H1 (cell line): Measurements from ENCODE around the gene ATP10D. TPM values are rescaled to one million over a fixed set of nuclear protein-coding genes. Genes with fewer than 3 reads are reported as not detected.

Experiments
- CTCF ChIA-PET: fragments of 300-600 bp; sonication (Branson Sonifier 250); formaldehyde crosslinking; loops from one replicate; lab custom pipeline; 2021; ENCODE audit not compliant: partially characterized antibody; lab: Charles Lee
- POLR2A ChIA-PET: fragments of 300-600 bp; sonication (Branson Sonifier 250); formaldehyde crosslinking; loops from one replicate; lab custom pipeline; 2021; ENCODE audit warnings: inconsistent platforms; ENCODE audit not compliant: partially characterized antibody; lab: Charles Lee
- DNase-seq, 2 experiments: peaks; one replicate each; pipeline versions ENCODE4 v3.0.0 to v3.0.0-alpha.2; 2010 to 2022; ENCODE audit warnings: low spot score in 2 of 2, low read depth in 1 of 2, mixed read lengths in 1 of 2
- FAIRE-seq: peaks from 2 replicates; lab custom pipeline; 2011; peaks lifted over from hg19 to GRCh38; lab: Jason Lieb, UNC
- H2AFZ ChIP-seq: 2 replicates; pipeline ENCODE4 v1.8.1; 2012; ENCODE audit warnings: low read length, inconsistent platforms
- H2AK5ac ChIP-seq: 2 replicates; pipeline ENCODE4 v1.6.1; 2013; ENCODE audit warnings: low read depth, low read length
- H2BK120ac ChIP-seq: replicated peaks from 2 replicates; pipeline ENCODE3; 2013; ENCODE audit warnings: low read depth, low read length, inconsistent platforms
- H2BK12ac ChIP-seq: 2 replicates; pipeline ENCODE4 v1.6.1; 2013; ENCODE audit warnings: low read depth, low read length
- H2BK15ac ChIP-seq: 2 replicates; pipeline ENCODE4 v1.6.1; 2013; ENCODE audit warnings: low read length
- H2BK20ac ChIP-seq: 2 replicates; pipeline ENCODE4 v1.6.1; 2013; ENCODE audit warnings: low read length
- H2BK5ac ChIP-seq: 2 replicates; pipeline ENCODE4 v1.6.1; 2013; ENCODE audit warnings: low read depth, low read length
- H3K14ac ChIP-seq: 2 replicates; pipeline ENCODE4 v1.6.1; 2013; ENCODE audit warnings: inconsistent platforms; ENCODE audit not compliant: insufficient read length
- H3K18ac ChIP-seq: 2 replicates; pipeline ENCODE4 v1.6.1; 2013; ENCODE audit warnings: low read length; ENCODE audit errors: extremely low read depth
- H3K23ac ChIP-seq: 2 replicates; pipeline ENCODE4 v1.6.1; 2013; ENCODE audit warnings: inconsistent platforms; ENCODE audit not compliant: insufficient read length
- H3K23me2 ChIP-seq: 2 replicates; pipeline ENCODE4 v1.6.1; 2013; ENCODE audit warnings: low read depth, low read length
- H3K27ac ChIP-seq: 2 replicates; pipeline ENCODE4 v1.6.1; 2011; ENCODE audit warnings: low read depth, low read length, inconsistent platforms
- H3K27me3 ChIP-seq, 4 experiments: replicated peaks in 1 of 4; 1 replicate in 1 of 4; 2 replicates in 3 of 4; pipeline versions ENCODE4 v1.6.1 to v1.8.1; 2011 to 2013; ENCODE audit warnings: low read length in 3 of 4, mild to moderate bottlenecking in 3 of 4, inconsistent platforms in 2 of 4, mixed read lengths in 2 of 4, moderate library complexity in 1 of 4; ENCODE audit not compliant: control insufficient read depth in 3 of 4, insufficient read depth in 3 of 4; ENCODE audit errors: extremely low read depth in 1 of 4
- H3K36me3 ChIP-seq, 4 experiments: 2 replicates each; pipeline versions ENCODE4 v1.6.1 to v1.8.1; 2011 to 2013; ENCODE audit warnings: mild to moderate bottlenecking in 4 of 4, low read length in 3 of 4, moderate library complexity in 2 of 4, control low read depth in 1 of 4, inconsistent platforms in 1 of 4; ENCODE audit not compliant: insufficient read depth in 4 of 4, control insufficient read depth in 2 of 4
- H3K4ac ChIP-seq: replicated peaks from 2 replicates; pipeline ENCODE3; 2013; ENCODE audit warnings: low read length, low read depth, mixed read lengths, inconsistent platforms; ENCODE audit not compliant: insufficient read length
- H3K4me1 ChIP-seq, 4 experiments: replicated peaks in 1 of 4; 1 replicate in 1 of 4; 2 replicates in 3 of 4; pipeline versions ENCODE4 v1.6.1 to v1.8.1; 2011 to 2013; ENCODE audit warnings: low read length in 3 of 4, inconsistent platforms in 2 of 4, mixed read lengths in 1 of 4; ENCODE audit not compliant: insufficient read depth in 4 of 4, control insufficient read depth in 3 of 4
- H3K4me2 ChIP-seq, 2 experiments: 2 replicates each; pipeline versions ENCODE4 v1.6.1 to v1.8.1; 2011 to 2013; ENCODE audit warnings: low read depth in 2 of 2, low read length in 2 of 2, control low read depth in 1 of 2, inconsistent platforms in 1 of 2, mild to moderate bottlenecking in 1 of 2; ENCODE audit not compliant: insufficient read depth in 1 of 2
- H3K4me3 ChIP-seq, 4 experiments: fragments of 200-600, 300-600 bp in 1 of 4; sonication (generic), shearing (Covaris generic), sonication (Bioruptor Twin) in 1 of 4; 2 replicates each; pipeline versions ENCODE4 v1.5.1 to v1.8.1; 2011 to 2016; ENCODE audit warnings: low read length in 4 of 4, low read depth in 3 of 4, control low read depth in 2 of 4, inconsistent platforms in 2 of 4, mild to moderate bottlenecking in 2 of 4, mixed read lengths in 1 of 4, moderate library complexity in 1 of 4; ENCODE audit not compliant: insufficient read depth in 2 of 4; ENCODE audit errors: extremely low read depth in 1 of 4
- H3K56ac ChIP-seq: replicated peaks from 2 replicates; pipeline ENCODE3; 2013; ENCODE audit warnings: low read depth, mild to moderate bottlenecking, mixed read lengths, low read length, inconsistent platforms; ENCODE audit not compliant: insufficient read length
- H3K79me1 ChIP-seq: 2 replicates; pipeline ENCODE4 v1.6.1; 2013; ENCODE audit warnings: low read depth, low read length, control low read depth
- H3K79me2 ChIP-seq, 2 experiments: 2 replicates each; pipeline versions ENCODE4 v1.6.1 to v1.8.1; 2012 to 2013; ENCODE audit warnings: low read length in 2 of 2, mild to moderate bottlenecking in 2 of 2, inconsistent platforms in 1 of 2; ENCODE audit not compliant: insufficient read depth in 2 of 2, control insufficient read depth in 1 of 2
- H3K9ac ChIP-seq, 4 experiments: replicated peaks in 1 of 4; 1 replicate in 1 of 4; 2 replicates in 3 of 4; pipeline versions ENCODE4 v1.6.1 to v1.8.1; 2011 to 2013; ENCODE audit warnings: low read depth in 3 of 4, low read length in 3 of 4, control low read depth in 2 of 4, mild to moderate bottlenecking in 2 of 4, moderate library complexity in 2 of 4, inconsistent platforms in 1 of 4; ENCODE audit errors: extremely low read depth in 1 of 4
- H3K9me3 ChIP-seq, 2 experiments: 2 replicates each; pipeline versions ENCODE4 v1.6.1 to v1.8.1; 2012 to 2013; ENCODE audit warnings: mild to moderate bottlenecking in 2 of 2, moderate library complexity in 2 of 2, control low read depth in 1 of 2, inconsistent platforms in 1 of 2, low read depth in 1 of 2, low read length in 1 of 2, mixed read lengths in 1 of 2; ENCODE audit not compliant: insufficient read depth in 2 of 2
- H4K20me1 ChIP-seq, 2 experiments: replicated peaks in 1 of 2; 2 replicates each; pipeline versions ENCODE3 to v1.8.1; 2011 to 2013; ENCODE audit warnings: inconsistent platforms in 2 of 2, low read length in 2 of 2, mild to moderate bottlenecking in 1 of 2; ENCODE audit not compliant: insufficient read depth in 2 of 2, control insufficient read depth in 1 of 2
- H4K5ac ChIP-seq: 2 replicates; pipeline ENCODE4 v1.6.1; 2013; ENCODE audit warnings: low read length, low read depth, mixed read lengths, inconsistent platforms; ENCODE audit not compliant: insufficient read length
- H4K8ac ChIP-seq: 2 replicates; pipeline ENCODE4 v1.8.0; 2013; ENCODE audit warnings: mild to moderate bottlenecking, moderate library complexity, low read length, inconsistent platforms; ENCODE audit not compliant: insufficient read depth; ENCODE audit errors: extremely low read depth
- H4K91ac ChIP-seq: replicated peaks from 2 replicates; pipeline ENCODE3; 2013; ENCODE audit warnings: low read length, mixed read lengths, inconsistent platforms; ENCODE audit not compliant: insufficient read length
- CHD1 ChIP-seq: IDR thresholded peaks from 2 replicates; pipeline ENCODE4 v1.6.1; 2012; ENCODE audit warnings: low read depth, low read length, improper control_type of control experiment
- CTCF ChIP-seq, 3 experiments: IDR thresholded peaks; 1 replicate in 2 of 3; 2 replicates in 1 of 3; pipeline versions ENCODE4 v1.5.1 to v1.6.1; 2011; ENCODE audit warnings: low read length in 3 of 3, mild to moderate bottlenecking in 3 of 3, inconsistent platforms in 2 of 3, low read depth in 1 of 3, moderate library complexity in 1 of 3; ENCODE audit not compliant: insufficient read depth in 1 of 3; ENCODE audit errors: control extremely low read depth in 1 of 3
- SAP30 ChIP-seq: fragments of 300-600 bp; sonication (generic); IDR thresholded peaks from 2 replicates; pipeline ENCODE4 v1.7.1; 2012; ENCODE audit warnings: low read length, moderate library complexity, mild to moderate bottlenecking, inconsistent platforms; ENCODE audit not compliant: insufficient read depth, insufficient replicate concordance
- SIN3A ChIP-seq, 2 experiments: IDR thresholded peaks in 1 of 2; conservative IDR thresholded peaks in 1 of 2; 2 replicates each; pipeline ENCODE4 v1.6.1; 2011 to 2012; ENCODE audit warnings: low read length in 2 of 2, improper control_type of control experiment in 1 of 2, low read depth in 1 of 2, mild to moderate bottlenecking in 1 of 2
- SP4 ChIP-seq: IDR thresholded peaks from 2 replicates; pipeline ENCODE4 v1.6.1; 2012; ENCODE audit warnings: low read length, inconsistent platforms
- YY1 ChIP-seq: IDR thresholded peaks from 2 replicates; pipeline ENCODE4 v1.6.1; 2011; ENCODE audit warnings: low read depth, mild to moderate bottlenecking, low read length
- polyA plus RNA-seq, 7 experiments: library from polyadenylated mRNA; depleted of rRNA in 3 of 7; stranded (reverse) in 5 of 7; unstranded in 2 of 7; fragments of >200 nt in 5 of 7; fragments of 200-250 nt in 2 of 7; gene quantifications; 1 replicate in 5 of 7; 2 replicates in 1 of 7; 4 replicates in 1 of 7; pipeline versions ENCODE4 v1.2.1 to v1.2.3, GENCODE V29; 2011 to 2013; ENCODE audit warnings: missing spikeins in 2 of 7, mixed read lengths in 2 of 7
- total RNA-seq: library from RNA; stranded (reverse); fragmentation: NEBNext Ultra II Directional; extraction: Animal tissue kit (Norgen Biotek cat#: 25700); gene quantifications from 2 replicates; pipeline ENCODE4 v1.2.1, GENCODE V29; 2021

The ATP10D gene
- total and polyA plus RNA-seq, 2 of the 8 experiments (the other 6 are each of a cell fraction or from before 2014, with no cell fraction given), result 2.9 to 5.9 TPM

GRCh38 chr4:47526281-47526680 lies 41.2 kb downstream of the ATP10D start:
- DNase-seq (no peak), FAIRE-seq (no peak)
- CTCF ChIA-PET, result no interaction called here
- no peaks in the 10 kb centered on the region for H3K27me3 ChIP-seq
- TF ChIP-seq SP4 (no peak), YY1 (no peak), CTCF (IDR thresholded peaks at IDR 0.05; ENCODE audit: control extremely low read depth in 1 of 3, insufficient read depth in 1 of 3, low read depth in 1 of 3, low read length in 3 of 3) (no peak), SAP30 (no peak), SIN3A (conservative IDR thresholded peaks at IDR 0.05 in 1 of 2, IDR thresholded peaks at IDR 0.05 in 1 of 2; ENCODE audit: low read depth in 1 of 2, low read length in 2 of 2) (no peak), CHD1 (no peak)
- H3K4ac ChIP-seq, result no peak overlapping the region
- no peak overlapping the region for H2BK5ac ChIP-seq
- no peak overlapping the region for H4K91ac ChIP-seq
- H3K14ac ChIP-seq, result no peak overlapping the region
- no peak overlapping the region for H3K9ac ChIP-seq
- no peak overlapping the region for H2BK120ac ChIP-seq
- no peak overlapping the region for H2AK5ac ChIP-seq
- no peaks in the 10 kb centered on the region for H3K79me2 ChIP-seq
- H2BK15ac ChIP-seq, result no peak overlapping the region
- no peak overlapping the region for H3K56ac ChIP-seq
- H3K4me1 ChIP-seq, result peaks cover 0 to 2% (median 0%) of the 10 kb centered on the region in 4 experiments; a peak in 2 of 7 replicates
- no peak overlapping the region for H4K5ac ChIP-seq
- no peak overlapping the region for H2BK20ac ChIP-seq
- H2BK12ac ChIP-seq, result no peak overlapping the region
- no peak overlapping the region for H3K4me2 ChIP-seq
- no peaks in the 10 kb centered on the region for H3K36me3 ChIP-seq
- POLR2A ChIA-PET, result no interaction called here
- no peak overlapping the region for H2AFZ ChIP-seq
- H3K27ac ChIP-seq, result no peak overlapping the region
- no peaks in the 10 kb centered on the region for H3K9me3 ChIP-seq
- H3K23me2 ChIP-seq, result no peaks in the 10 kb centered on the region; the same call in 1 of the 2 replicates
- H3K18ac ChIP-seq, result no peak overlapping the region
- H4K8ac ChIP-seq, result no peak overlapping the region
- H4K20me1 ChIP-seq, result no peaks in the 10 kb centered on the region
- H3K79me1 ChIP-seq, result no peaks in the 10 kb centered on the region
- H3K23ac ChIP-seq, result no peak overlapping the region
- H3K4me3 ChIP-seq, result no peak overlapping the region
